SK-N-MC (cell line): ENCODE data around the gene TMEM156.

Source experiments
- EZH2 ChIP-seq: fragments of 200-600 bp; sonication (generic); IDR thresholded peaks from one replicate; pipeline ENCODE4 v1.6.1; 2017; ENCODE audit warnings: antibody characterized with exemption
- POLR2AphosphoS5 ChIP-seq: IDR thresholded peaks from 2 replicates; pipeline ENCODE4 v1.6.1; 2012; ENCODE audit warnings: mild to moderate bottlenecking, low read depth, low read length, borderline replicate concordance

DNA sequence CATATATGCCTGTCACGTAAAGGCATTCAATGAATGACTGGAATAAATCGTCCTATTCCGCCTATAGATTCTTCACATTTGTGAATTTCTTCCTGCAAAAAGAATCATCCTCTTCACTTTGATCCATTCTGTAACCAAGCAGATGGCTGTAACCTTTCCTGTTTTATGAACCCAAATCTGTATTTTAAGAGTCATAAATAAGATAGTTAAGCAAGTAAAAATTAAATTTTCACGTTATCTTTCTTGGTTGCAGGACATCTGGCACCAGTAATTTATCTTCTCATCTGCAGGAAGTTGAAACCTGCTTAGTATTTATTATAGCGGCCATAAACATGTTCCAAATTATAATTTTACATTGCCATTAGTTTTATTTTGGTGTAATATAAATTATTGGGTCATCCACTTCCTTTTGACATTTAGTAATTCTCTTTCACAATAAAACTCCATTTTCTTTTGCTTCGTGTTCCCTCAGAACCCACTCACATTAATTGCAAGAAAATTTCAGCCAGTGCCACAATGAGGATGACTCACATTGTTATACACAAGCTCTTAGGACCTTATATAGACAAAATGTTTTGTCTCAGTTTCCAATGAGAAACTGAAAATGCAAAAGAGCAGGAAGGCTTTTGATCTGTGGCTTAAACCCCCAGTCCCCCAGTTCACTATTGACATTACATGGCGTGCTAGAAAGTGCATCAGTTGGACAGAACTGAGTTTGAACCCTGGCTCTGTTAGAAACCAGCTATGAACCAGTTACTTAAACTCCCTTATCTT lies 51.1 kb downstream of the TMEM156 start:
- no peak for TF ChIP-seq POLR2AphosphoS5
- no peak for TF ChIP-seq EZH2
